Measurements from ENCODE around the gene DPP7. TPM values are rescaled to one million over a fixed set of nuclear protein-coding genes. Genes with fewer than 3 reads are reported as not detected.

DPP7 gene
- total RNA-seq, 2 experiments from 2014 or later = 344 to 349 TPM

- peaks cover 51 to 53% of the 10 kb centered on the region in 2 experiments for H3K27me3 ChIP-seq (ENCODE audit: control insufficient read depth in 1 of 2, insufficient read depth in 2 of 2, low read length in 2 of 2)
- POLR2A ChIA-PET = interaction anchor here (0.5 kb wide), 1 partner anchor 33 kb away, joined by 3 read pairs; no protein-coding TSS in a partner anchor
- H3K9me3 Mint-ChIP-seq = no peaks in the 10 kb centered on the region
These were observed 44.1 kb upstream of the DPP7 start for GRCh38 chr9:137158625-137159024.

GRCh38 chr9:137157618-137158415, 43.3 kb upstream of the DPP7 start:
- TF ChIP-seq CTCF (IDR thresholded peaks at IDR 0.05) = no peak
- Histone ChIP-seq H3K4me3 (ENCODE audit: low read length) (no peak overlapping the region), H3K27me3 (ENCODE audit: control insufficient read depth in 1 of 2, insufficient read depth in 2 of 2, low read length in 2 of 2) (peaks cover 48 to 49% of the 10 kb centered on the region in 2 experiments), H3K27ac (ENCODE audit: low read depth in 1 of 2, low read length in 2 of 2) (no peak overlapping the region), H3K9me3 (ENCODE audit: control insufficient read depth in 1 of 2, insufficient read depth in 1 of 2, low read length in 2 of 2) (peaks cover 0 to 35% of the 10 kb centered on the region in 2 experiments), H3K4me1 (ENCODE audit: insufficient read depth, low read length) (peaks cover 33% of the 10 kb centered on the region), H3K36me3 (ENCODE audit: insufficient read depth, low read length) (no peaks in the 10 kb centered on the region)
- ATAC-seq (ENCODE audit: poor library complexity) (no peak), DNase-seq (no peak)
- Mint-ChIP-seq H3K4me3 (no peak overlapping the region), H3K27ac (no peak overlapping the region), H3K36me3 (ENCODE audit: low read depth) (no peaks in the 10 kb centered on the region), H3K4me1 (ENCODE audit: low read depth) (peaks cover 12% of the 10 kb centered on the region), H3K27me3 (peaks cover 56% of the 10 kb centered on the region), H3K9me3 (no peaks in the 10 kb centered on the region)
- ChIA-PET POLR2A (no interaction called here), CTCF (interaction anchor here (1.3 kb wide), 1 partner anchor 79 kb away, joined by 4 read pairs; no protein-coding TSS in a partner anchor)
- intact Hi-C loops (cut with DNase I, micrococcal nuclease) = no loop called here

More at GRCh38 chr9:137158625-137159024, 44.1 kb upstream of the DPP7 start:
- H3K27me3 Mint-ChIP-seq = peaks cover 64% of the 10 kb centered on the region
- no peak overlapping the region for H3K27ac Mint-ChIP-seq
- Histone ChIP-seq H3K36me3 (ENCODE audit: insufficient read depth, low read length) (no peaks in the 10 kb centered on the region), H3K9me3 (ENCODE audit: control insufficient read depth in 1 of 2, insufficient read depth in 1 of 2, low read length in 2 of 2) (peaks cover 0 to 35% of the 10 kb centered on the region in 2 experiments), H3K4me1 (ENCODE audit: insufficient read depth, low read length) (peaks cover 33% of the 10 kb centered on the region), H3K27ac (ENCODE audit: low read depth in 1 of 2, low read length in 2 of 2) (no peak overlapping the region), H3K4me3 (ENCODE audit: low read length) (no peak overlapping the region)
- CTCF ChIA-PET = no interaction called here
- no peak for DNase-seq
- no peak overlapping the region for H3K4me3 Mint-ChIP-seq
- no peak for ATAC-seq (ENCODE audit: poor library complexity)
- no peaks in the 10 kb centered on the region for H3K36me3 Mint-ChIP-seq (ENCODE audit: low read depth)
- H3K4me1 Mint-ChIP-seq (ENCODE audit: low read depth) = peaks cover 12% of the 10 kb centered on the region
- intact Hi-C loops (cut with DNase I, micrococcal nuclease) = no loop called here
- no peak for TF ChIP-seq CTCF (IDR thresholded peaks at IDR 0.05)

- no peak for TF ChIP-seq CTCF (IDR thresholded peaks at IDR 0.05)
- Histone ChIP-seq H3K27me3 (ENCODE audit: control insufficient read depth in 1 of 2, insufficient read depth in 2 of 2, low read length in 2 of 2) (peaks cover 41 to 46% of the 10 kb centered on the region in 2 experiments), H3K27ac (ENCODE audit: low read depth in 1 of 2, low read length in 2 of 2) (no peak overlapping the region), H3K36me3 (ENCODE audit: insufficient read depth, low read length) (no peaks in the 10 kb centered on the region), H3K4me1 (ENCODE audit: insufficient read depth, low read length) (peaks cover 28% of the 10 kb centered on the region), H3K4me3 (ENCODE audit: low read length) (peak overlapping the region; percentile 44), H3K9me3 (ENCODE audit: control insufficient read depth in 1 of 2, insufficient read depth in 1 of 2, low read length in 2 of 2) (peaks cover 0 to 35% of the 10 kb centered on the region in 2 experiments)
- ChIA-PET CTCF (interaction anchor here (0.6 to 1.3 kb wide), 3 partner anchors 71 to 182 kb away, joined by 3 to 4 read pairs (median 3); partner anchors contain the start of gene RNF224), POLR2A (interaction anchor here (0.8 to 1.6 kb wide), 3 partner anchors 24 to 84 kb away, joined by 3 to 9 read pairs (median 4); partner anchors contain the start of gene TUBB4B)
- peaks cover 51% of the 10 kb centered on the region for H3K27me3 Mint-ChIP-seq
- peaks cover 12% of the 10 kb centered on the region for H3K4me1 Mint-ChIP-seq (ENCODE audit: low read depth)
- peak; percentile 82 for ATAC-seq (ENCODE audit: poor library complexity)
- no peak overlapping the region for H3K27ac Mint-ChIP-seq
- intact Hi-C loops (cut with DNase I, micrococcal nuclease) = no loop called here
- no peaks in the 10 kb centered on the region for H3K9me3 Mint-ChIP-seq
- H3K4me3 Mint-ChIP-seq = peak overlapping the region; percentile 45
- no peaks in the 10 kb centered on the region for H3K36me3 Mint-ChIP-seq (ENCODE audit: low read depth)
- peak in 13 of 14 experiments; percentile 26 to 77 (median 46) for DNase-seq
These were observed 42.2 kb upstream of the DPP7 start for GRCh38 chr9:137156567-137157375.

All from CD4-positive, alpha-beta T cell (primary cell).